RWPE1 (cell line): Measurements from ENCODE around the gene PMM1.

Experiments
- CTCF ChIA-PET: fragments of 350-600 bp; sonication (Branson Sonifier 250); formaldehyde crosslinking; extraction: SDS; loops from one replicate; lab custom pipeline; 2021; lab: Yijun Ruan, JAX
- POLR2A ChIA-PET: fragments of 400-600 bp; formaldehyde crosslinking; extraction: SDS; loops from one replicate; lab custom pipeline; 2020; ENCODE audit warnings: antibody characterized with exemption; ENCODE audit not compliant: low non-redundant PET; lab: Yijun Ruan, JAX
- DNase-seq: peaks from one replicate; pipeline ENCODE4 v3.0.0; 2012; ENCODE audit warnings: low spot score
- H3K27ac ChIP-seq: fragments of 450-650 bp; 2 replicates; pipeline ENCODE4 v1.5.1; 2017
- TF ChIP-seq, protein P1 (sequence below): fragments of 450-650 bp; conservative IDR thresholded peaks from 2 replicates; pipeline ENCODE4 v1.5.1; 2017; ENCODE audit warnings: low read depth, mild to moderate bottlenecking

PMM1 gene

DNA sequence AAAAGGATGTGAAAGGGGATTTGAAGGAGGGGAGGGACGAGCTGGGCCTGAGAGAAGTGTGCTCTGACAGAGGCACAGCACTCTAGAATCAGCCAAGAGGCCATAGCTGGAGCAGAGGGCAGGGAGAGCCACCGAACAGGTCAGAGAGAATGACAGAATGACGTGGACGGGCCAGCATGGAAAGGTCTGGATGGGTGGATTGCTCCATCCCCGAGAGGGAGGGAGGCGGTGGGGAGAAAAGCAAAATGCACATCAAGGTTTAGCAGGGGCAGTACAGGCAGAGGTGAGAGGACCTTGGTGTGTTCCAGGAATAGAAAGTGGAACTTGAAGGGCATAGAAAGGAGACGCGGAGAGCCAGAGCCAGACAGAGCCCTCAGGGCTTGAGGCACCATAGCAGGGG is 6.9 kb downstream of the PMM1 start:
- no peak for DNase-seq
- POLR2A ChIA-PET: no interaction called here
- CTCF ChIA-PET: no interaction called here
- TF ChIP-seq, protein P1, sequence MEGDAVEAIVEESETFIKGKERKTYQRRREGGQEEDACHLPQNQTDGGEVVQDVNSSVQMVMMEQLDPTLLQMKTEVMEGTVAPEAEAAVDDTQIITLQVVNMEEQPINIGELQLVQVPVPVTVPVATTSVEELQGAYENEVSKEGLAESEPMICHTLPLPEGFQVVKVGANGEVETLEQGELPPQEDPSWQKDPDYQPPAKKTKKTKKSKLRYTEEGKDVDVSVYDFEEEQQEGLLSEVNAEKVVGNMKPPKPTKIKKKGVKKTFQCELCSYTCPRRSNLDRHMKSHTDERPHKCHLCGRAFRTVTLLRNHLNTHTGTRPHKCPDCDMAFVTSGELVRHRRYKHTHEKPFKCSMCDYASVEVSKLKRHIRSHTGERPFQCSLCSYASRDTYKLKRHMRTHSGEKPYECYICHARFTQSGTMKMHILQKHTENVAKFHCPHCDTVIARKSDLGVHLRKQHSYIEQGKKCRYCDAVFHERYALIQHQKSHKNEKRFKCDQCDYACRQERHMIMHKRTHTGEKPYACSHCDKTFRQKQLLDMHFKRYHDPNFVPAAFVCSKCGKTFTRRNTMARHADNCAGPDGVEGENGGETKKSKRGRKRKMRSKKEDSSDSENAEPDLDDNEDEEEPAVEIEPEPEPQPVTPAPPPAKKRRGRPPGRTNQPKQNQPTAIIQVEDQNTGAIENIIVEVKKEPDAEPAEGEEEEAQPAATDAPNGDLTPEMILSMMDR: no peak
- peak overlapping the region; percentile 50 for H3K27ac ChIP-seq

DNA sequence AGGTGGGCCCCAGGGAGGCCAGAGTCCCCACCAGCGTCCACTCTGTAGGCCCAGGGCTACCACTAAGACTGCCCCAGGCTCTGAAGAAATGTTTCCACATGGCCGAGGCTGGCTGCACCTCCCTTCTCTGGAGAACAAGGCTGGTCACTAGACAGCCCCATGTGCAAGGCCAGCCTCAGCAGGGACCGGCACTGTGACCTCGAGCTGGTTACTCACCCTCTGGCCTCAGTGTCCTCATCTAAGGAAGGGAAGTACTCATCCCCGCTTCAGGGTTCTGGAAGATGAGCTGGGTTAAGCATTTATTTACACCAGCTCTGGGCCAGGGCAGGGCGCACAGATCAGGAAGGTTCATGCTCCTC is 9.7 kb downstream of the PMM1 start:
- CTCF ChIA-PET: no interaction called here
- POLR2A ChIA-PET: no interaction called here
- H3K27ac ChIP-seq: peak overlapping the region; percentile 15
- no peak for DNase-seq
- TF ChIP-seq, protein P1: no peak

DNA sequence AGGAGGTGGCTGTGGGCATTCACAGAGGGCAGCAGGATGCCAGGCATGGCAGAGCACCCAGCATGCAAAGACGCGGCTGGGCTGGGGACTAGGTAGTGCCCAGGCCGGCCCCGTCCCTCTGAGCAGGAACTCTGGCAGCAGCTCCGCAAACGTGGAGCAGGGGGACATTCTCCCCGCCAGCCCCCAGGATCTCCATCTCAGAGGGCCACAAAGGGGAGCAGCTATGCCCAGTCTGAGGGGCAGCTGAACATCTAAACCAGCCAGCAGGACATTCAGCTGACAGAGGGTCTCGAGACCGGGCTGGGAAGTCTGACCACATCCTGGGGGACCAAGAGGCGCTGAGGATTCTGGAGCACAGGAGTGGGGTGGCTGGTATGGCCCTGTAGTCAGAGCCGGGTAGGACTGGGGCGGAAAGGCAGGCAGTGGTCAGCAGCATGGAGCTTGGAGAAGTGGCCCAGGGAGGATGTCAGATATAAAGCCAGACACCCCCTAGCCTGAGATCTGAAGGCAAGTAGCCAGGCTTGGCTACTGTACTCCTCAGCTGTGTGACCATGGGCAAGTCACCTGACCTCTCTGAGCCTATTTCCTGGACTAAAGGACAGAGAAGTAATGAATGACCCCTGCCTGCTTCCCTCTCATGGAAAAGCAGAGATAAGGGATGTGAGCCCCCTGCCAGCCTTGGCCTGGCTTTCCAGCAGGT is 10.2 kb downstream of the PMM1 start:
- no peak for DNase-seq
- POLR2A ChIA-PET: no interaction called here
- peak overlapping the region; percentile 15 for H3K27ac ChIP-seq
- CTCF ChIA-PET: no interaction called here
- TF ChIP-seq, protein P1: no peak

DNA sequence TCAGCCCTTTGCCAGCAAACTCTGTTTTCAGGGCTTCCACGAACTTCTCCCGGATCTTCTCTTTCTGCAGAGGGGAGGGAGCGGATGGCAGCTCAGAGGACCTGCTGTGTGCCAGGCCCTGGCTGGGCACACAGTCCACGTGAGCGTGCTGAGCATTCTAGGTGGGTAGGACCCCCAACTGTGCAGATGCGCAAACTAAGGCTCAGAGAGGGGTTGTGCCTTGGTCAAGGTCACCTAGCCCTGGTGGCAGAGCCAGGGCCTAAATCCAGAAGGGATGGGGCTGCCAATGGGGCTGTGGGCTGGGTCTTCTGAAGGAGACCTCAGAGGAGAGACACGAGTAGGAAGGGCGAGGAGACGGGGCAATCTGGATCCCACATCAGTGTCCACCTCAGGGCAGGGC is 10.8 kb downstream of the PMM1 start:
- CTCF ChIA-PET: no interaction called here

DNA sequence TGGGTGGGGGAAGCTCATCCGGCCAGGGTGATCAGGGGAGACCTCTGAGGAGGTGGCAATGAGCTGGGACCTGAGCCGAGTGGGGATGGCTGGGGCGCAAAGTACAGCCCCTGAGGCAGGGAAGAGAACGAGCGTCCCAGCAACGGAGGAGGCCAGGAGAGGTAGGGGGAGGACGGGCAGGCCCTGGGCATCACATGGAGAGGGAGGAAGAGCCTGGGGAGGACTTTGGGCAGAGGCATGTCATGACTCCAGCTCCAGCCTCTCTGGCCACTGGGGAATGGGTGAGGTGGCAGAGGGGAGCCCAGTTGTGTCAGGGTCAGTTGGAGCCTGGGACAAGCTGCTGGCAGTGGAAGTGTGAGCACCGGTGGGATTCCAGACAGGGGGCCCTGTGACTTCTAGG is 11.5 kb downstream of the PMM1 start:
- DNase-seq: no peak
- ChIA-PET CTCF (no interaction called here), POLR2A (no interaction called here)
- peak overlapping the region; percentile 15; the same call in 1 of the 2 replicates for H3K27ac ChIP-seq
- TF ChIP-seq, protein P1: no peak

More for the DNA sequence above, 10.8 kb downstream of the PMM1 start:
- no peak for DNase-seq
- H3K27ac ChIP-seq: peak overlapping the region; percentile 15; the same call in 1 of the 2 replicates
- POLR2A ChIA-PET: no interaction called here
- TF ChIP-seq, protein P1: no peak

DNA sequence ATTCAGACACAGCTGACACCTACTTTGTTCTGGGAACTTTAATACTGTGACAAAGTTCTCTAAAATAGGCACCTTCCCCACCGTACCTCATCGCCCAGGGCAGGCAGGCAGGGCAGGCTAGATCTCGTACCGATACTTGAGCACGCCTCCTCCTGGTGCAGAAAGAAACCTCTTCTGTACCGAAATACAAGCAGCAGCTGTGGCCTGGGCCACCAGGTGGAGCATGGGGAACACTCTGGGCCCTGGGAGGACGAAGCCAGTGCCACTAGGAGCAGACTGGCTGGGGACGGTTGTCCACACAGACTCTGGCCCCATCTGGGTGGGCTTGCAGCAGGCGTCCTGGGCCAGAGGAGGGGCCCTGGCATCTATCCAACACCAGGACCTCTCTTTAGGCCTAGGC is 12.8 kb downstream of the PMM1 start:
- H3K27ac ChIP-seq: peak overlapping the region; percentile 15
- peak; percentile 31 for DNase-seq
- TF ChIP-seq, protein P1: peak; percentile 62
- POLR2A ChIA-PET: no interaction called here
- CTCF ChIA-PET: interaction anchor here (1.0 kb wide), 1 partner anchor 23 kb away, joined by 3 read pairs; no protein-coding TSS in a partner anchor
